ENCODE data around the gene SACM1L. TPM values are rescaled to one million over a fixed set of nuclear protein-coding genes. Genes with fewer than 3 reads are reported as not detected.

SACM1L gene, protein sequence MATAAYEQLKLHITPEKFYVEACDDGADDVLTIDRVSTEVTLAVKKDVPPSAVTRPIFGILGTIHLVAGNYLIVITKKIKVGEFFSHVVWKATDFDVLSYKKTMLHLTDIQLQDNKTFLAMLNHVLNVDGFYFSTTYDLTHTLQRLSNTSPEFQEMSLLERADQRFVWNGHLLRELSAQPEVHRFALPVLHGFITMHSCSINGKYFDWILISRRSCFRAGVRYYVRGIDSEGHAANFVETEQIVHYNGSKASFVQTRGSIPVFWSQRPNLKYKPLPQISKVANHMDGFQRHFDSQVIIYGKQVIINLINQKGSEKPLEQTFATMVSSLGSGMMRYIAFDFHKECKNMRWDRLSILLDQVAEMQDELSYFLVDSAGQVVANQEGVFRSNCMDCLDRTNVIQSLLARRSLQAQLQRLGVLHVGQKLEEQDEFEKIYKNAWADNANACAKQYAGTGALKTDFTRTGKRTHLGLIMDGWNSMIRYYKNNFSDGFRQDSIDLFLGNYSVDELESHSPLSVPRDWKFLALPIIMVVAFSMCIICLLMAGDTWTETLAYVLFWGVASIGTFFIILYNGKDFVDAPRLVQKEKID
- total RNA-seq (2021) (79.0 to 80.3 TPM (median 79.6 TPM) in 3 replicates), Bru-seq, nascent RNA (percentile 96 among the genes with signal in this experiment)
- long read RNA-seq, experiment 1, transcript SACM1L-202 (21 exons, 2,164 nt): minor isoform, 5 of 455 reads
- long read RNA-seq, experiment 1, transcript SACM1L-201 (20 exons, 3,723 nt): major isoform, 356 of 455 reads
- long read RNA-seq, experiment 1, partial matches to known transcripts: 51 of 455 reads
- long read RNA-seq, experiment 1, other reads (novel, unspliced or antisense): 35 of 455 reads
- long read RNA-seq, experiment 2, transcript SACM1L-201 (20 exons, 3,723 nt): major isoform, 24 of 112 reads
- long read RNA-seq, experiment 2, partial matches to known transcripts: 53 of 112 reads
- long read RNA-seq, experiment 2, other reads (novel, unspliced or antisense): 34 of 112 reads
- long read RNA-seq, experiment 3, transcript SACM1L-201 (20 exons, 3,723 nt): major isoform, 42 of 54 reads
- long read RNA-seq, experiment 3, partial matches to known transcripts: 1 of 54 reads
- long read RNA-seq, experiment 3, other reads (novel, unspliced or antisense): 6 of 54 reads

DNA sequence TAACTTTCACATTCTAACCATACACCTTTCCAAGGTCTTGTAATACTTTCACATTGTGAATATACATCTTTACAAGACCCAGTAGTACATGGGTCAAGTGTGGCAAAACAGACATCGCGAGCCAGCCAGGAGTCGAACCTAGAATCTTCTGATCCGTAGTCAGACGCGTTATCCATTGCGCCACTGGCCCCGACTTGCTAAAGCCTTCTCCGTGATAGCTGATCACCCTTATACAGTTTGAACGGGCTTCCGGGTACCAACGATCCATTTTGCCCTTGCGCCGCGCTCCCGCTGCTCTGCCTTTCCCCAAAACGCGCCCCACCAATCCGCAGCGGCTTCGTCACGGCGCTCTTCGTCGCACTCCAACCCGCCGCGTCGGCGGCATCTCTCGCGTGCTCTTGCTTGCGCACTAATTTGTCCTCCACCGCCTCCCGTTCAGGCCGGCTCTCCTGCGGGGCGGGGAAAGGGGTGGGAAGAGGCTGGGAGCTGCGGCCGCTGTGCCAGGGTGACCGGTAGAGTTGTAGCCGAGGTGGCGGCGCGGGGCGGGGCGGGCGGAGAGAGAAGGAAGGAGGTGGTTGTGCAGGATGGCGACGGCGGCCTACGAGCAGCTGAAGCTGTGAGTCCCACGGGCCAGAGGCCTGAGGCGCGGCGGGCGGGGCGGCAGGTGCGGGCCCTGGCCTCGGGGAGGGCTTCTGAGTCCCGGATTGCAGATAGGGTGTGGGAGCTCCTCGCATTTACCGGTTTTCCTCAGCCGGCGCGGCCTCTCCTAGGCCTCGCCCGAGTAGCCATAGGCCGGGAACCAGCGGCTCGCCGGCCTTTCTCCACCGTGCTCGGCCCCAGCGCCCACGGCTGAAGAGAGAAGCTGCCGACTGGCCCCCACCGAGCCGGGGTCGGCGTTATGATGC is at the start of gene SACM1L:
TSS of gene SACM1L (plus strand) at position 515 of the 905 bp plus-strand sequence. CDS start at position 585, 70 bp downstream.
- peak within 1 kb of the TSS; percentile 95 for H3K27ac Mint-ChIP-seq
- ATAC-seq (peak; percentile 79), DNase-seq (ENCODE audit: low spot score) (peak; percentile 97)
- peak within 1 kb of the TSS; percentile 84 for H3K4me3 Mint-ChIP-seq
- peaks cover 4% of the 10 kb centered on the region for H3K27me3 Mint-ChIP-seq (ENCODE audit: low read depth)
- H3K9me3 Mint-ChIP-seq: no peaks in the 10 kb centered on the region
- H3K36me3 Mint-ChIP-seq: peaks cover 14% of the 10 kb centered on the region
- TF ChIP-seq E2F5 (CRISPR knock-in tag; IDR thresholded peaks at IDR 0.05) (peak; percentile 67; the same call in 1 of the 2 replicates), OVOL2 (CRISPR knock-in tag; IDR thresholded peaks at IDR 0.05; ENCODE audit: borderline replicate concordance) (no peak), CREM (CRISPR knock-in tag; IDR thresholded peaks at IDR 0.05) (peak; percentile 91), NFE2L1 (CRISPR knock-in tag; IDR thresholded peaks at IDR 0.05) (peak; percentile 1; the same call in 1 of the 2 replicates), GABPB1 (CRISPR knock-in tag; IDR thresholded peaks at IDR 0.05) (peak; percentile 52; the same call in 1 of the 2 replicates), ZNF416 (CRISPR knock-in tag; IDR thresholded peaks at IDR 0.05) (0 out of 2 replicates have a peak, but pooled peaks have one; percentile 50), USF1 (CRISPR knock-in tag; IDR thresholded peaks at IDR 0.05) (peak; percentile 18; the same call in 1 of the 2 replicates), NFYB (CRISPR knock-in tag; conservative IDR thresholded peaks at IDR 0.05; ENCODE audit: low read depth) (peak; percentile 57), FOXP1 (CRISPR knock-in tag; IDR thresholded peaks at IDR 0.05; ENCODE audit: borderline replicate concordance) (peak; percentile 78; the same call in 1 of the 2 replicates), ZBTB21 (CRISPR knock-in tag; IDR thresholded peaks at IDR 0.05; ENCODE audit: borderline replicate concordance) (no peak; the same call in 1 of the 2 replicates), ETV6 (CRISPR knock-in tag; IDR thresholded peaks at IDR 0.05) (peak; percentile 84; the same call in 1 of the 2 replicates), FOXK1 (CRISPR knock-in tag; IDR thresholded peaks at IDR 0.05) (peak; percentile 84), KAT7 (CRISPR knock-in tag; IDR thresholded peaks at IDR 0.05; ENCODE audit: borderline replicate concordance) (0 out of 2 replicates have a peak, but pooled peaks have one; percentile 45), ZNF138 (CRISPR knock-in tag; conservative IDR thresholded peaks at IDR 0.05) (no peak), HMGXB4 (CRISPR knock-in tag; IDR thresholded peaks at IDR 0.05) (peak; percentile 96), TEAD1 (CRISPR knock-in tag; IDR thresholded peaks at IDR 0.05) (peak; percentile 41; the same call in 1 of the 2 replicates), SP1 (CRISPR knock-in tag; conservative IDR thresholded peaks at IDR 0.05) (peak; percentile 91), PRRX2 (CRISPR knock-in tag; IDR thresholded peaks at IDR 0.05) (no peak)
- TF ChIP-seq, protein P1, sequence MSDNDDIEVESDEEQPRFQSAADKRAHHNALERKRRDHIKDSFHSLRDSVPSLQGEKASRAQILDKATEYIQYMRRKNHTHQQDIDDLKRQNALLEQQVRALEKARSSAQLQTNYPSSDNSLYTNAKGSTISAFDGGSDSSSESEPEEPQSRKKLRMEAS (CRISPR knock-in tag; IDR thresholded peaks at IDR 0.05): peak; percentile 91
- TF ChIP-seq, protein P2, sequence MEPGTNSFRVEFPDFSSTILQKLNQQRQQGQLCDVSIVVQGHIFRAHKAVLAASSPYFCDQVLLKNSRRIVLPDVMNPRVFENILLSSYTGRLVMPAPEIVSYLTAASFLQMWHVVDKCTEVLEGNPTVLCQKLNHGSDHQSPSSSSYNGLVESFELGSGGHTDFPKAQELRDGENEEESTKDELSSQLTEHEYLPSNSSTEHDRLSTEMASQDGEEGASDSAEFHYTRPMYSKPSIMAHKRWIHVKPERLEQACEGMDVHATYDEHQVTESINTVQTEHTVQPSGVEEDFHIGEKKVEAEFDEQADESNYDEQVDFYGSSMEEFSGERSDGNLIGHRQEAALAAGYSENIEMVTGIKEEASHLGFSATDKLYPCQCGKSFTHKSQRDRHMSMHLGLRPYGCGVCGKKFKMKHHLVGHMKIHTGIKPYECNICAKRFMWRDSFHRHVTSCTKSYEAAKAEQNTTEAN (CRISPR knock-in tag; IDR thresholded peaks at IDR 0.05): 0 out of 2 replicates have a peak, but pooled peaks have one; percentile 7
- TF ChIP-seq, protein P3, sequence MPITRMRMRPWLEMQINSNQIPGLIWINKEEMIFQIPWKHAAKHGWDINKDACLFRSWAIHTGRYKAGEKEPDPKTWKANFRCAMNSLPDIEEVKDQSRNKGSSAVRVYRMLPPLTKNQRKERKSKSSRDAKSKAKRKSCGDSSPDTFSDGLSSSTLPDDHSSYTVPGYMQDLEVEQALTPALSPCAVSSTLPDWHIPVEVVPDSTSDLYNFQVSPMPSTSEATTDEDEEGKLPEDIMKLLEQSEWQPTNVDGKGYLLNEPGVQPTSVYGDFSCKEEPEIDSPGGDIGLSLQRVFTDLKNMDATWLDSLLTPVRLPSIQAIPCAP (CRISPR knock-in tag; IDR thresholded peaks at IDR 0.05): 0 out of 2 replicates have a peak, but pooled peaks have one; percentile 51
- TF ChIP-seq, protein P4, sequence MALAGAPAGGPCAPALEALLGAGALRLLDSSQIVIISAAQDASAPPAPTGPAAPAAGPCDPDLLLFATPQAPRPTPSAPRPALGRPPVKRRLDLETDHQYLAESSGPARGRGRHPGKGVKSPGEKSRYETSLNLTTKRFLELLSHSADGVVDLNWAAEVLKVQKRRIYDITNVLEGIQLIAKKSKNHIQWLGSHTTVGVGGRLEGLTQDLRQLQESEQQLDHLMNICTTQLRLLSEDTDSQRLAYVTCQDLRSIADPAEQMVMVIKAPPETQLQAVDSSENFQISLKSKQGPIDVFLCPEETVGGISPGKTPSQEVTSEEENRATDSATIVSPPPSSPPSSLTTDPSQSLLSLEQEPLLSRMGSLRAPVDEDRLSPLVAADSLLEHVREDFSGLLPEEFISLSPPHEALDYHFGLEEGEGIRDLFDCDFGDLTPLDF (CRISPR knock-in tag; IDR thresholded peaks at IDR 0.05): no peak
- CTCF ChIA-PET: interaction anchor here (0.8 to 3.5 kb wide), 6 partner anchors 11 to 181 kb away, joined by 3 to 23 read pairs (median 4); no protein-coding TSS in a partner anchor
- peaks cover 61% of the 10 kb centered on the region for H3K4me1 Mint-ChIP-seq
- POLR2A ChIA-PET: interaction anchor here (0.6 to 2.3 kb wide), 3 partner anchors 10 to 178 kb away, joined by 3 to 9 read pairs (median 5); no protein-coding TSS in a partner anchor
